HepG2 (cell line): ENCODE data around the gene TH. TPM values are rescaled to one million over a fixed set of nuclear protein-coding genes. Genes with fewer than 3 reads are reported as not detected.

Source experiments
- FLYWCH1 ChIP-seq: sonication (generic); formaldehyde crosslinking; IDR thresholded peaks from 2 replicates; pipeline ENCODE4 v1.8.1; 2023; ENCODE audit warnings: mild to moderate bottlenecking, missing genetic modification reagents
- FOXP4 ChIP-seq: sonication (generic); formaldehyde crosslinking; IDR thresholded peaks from 2 replicates; pipeline ENCODE4 v1.4.0; 2020; ENCODE audit warnings: missing genetic modification reagents
- KLF15 ChIP-seq: sonication (generic); formaldehyde crosslinking; IDR thresholded peaks from 2 replicates; pipeline ENCODE4 v1.8.1; 2023; ENCODE audit warnings: borderline replicate concordance, mild to moderate bottlenecking, inconsistent platforms, missing genetic modification reagents, mixed read lengths
- MBD4 ChIP-seq: IDR thresholded peaks from 2 replicates; pipeline ENCODE4 v1.6.1; 2012; ENCODE audit warnings: low read length, inconsistent platforms, borderline replicate concordance
- MEIS2 ChIP-seq: sonication (generic); formaldehyde crosslinking; IDR thresholded peaks from 2 replicates; pipeline ENCODE4 v1.9.0; 2021; ENCODE audit warnings: mild to moderate bottlenecking, missing genetic modification reagents
- MTERF4 ChIP-seq: sonication (generic); formaldehyde crosslinking; IDR thresholded peaks from 2 replicates; pipeline ENCODE4 v1.8.0; 2023; ENCODE audit warnings: mild to moderate bottlenecking, missing genetic modification reagents
- MTF2 ChIP-seq: sonication (generic); formaldehyde crosslinking; IDR thresholded peaks from 2 replicates; pipeline ENCODE4 v1.5.0; 2020; ENCODE audit warnings: missing genetic modification reagents, borderline replicate concordance
- NCOA2 ChIP-seq: sonication (generic); formaldehyde crosslinking; IDR thresholded peaks from 2 replicates; pipeline ENCODE4 v1.8.0; 2022; ENCODE audit warnings: inconsistent platforms
- NFE2L2 ChIP-seq: fragments of 150-350 bp; IDR thresholded peaks from 2 replicates; pipeline ENCODE4 v1.6.1; 2014; ENCODE audit warnings: low read length
- POGK ChIP-seq: sonication (generic); formaldehyde crosslinking; conservative IDR thresholded peaks from 2 replicates; pipeline ENCODE4 v1.8.0; 2022; ENCODE audit warnings: mild to moderate bottlenecking, moderate library complexity, missing genetic modification reagents
- RARA ChIP-seq: IDR thresholded peaks from 2 replicates; pipeline ENCODE4 v1.6.1; 2016; ENCODE audit warnings: missing genetic modification reagents, missing compliant biosample characterization
- RCOR2 ChIP-seq: IDR thresholded peaks from 2 replicates; pipeline ENCODE4 v1.6.1; 2016; ENCODE audit warnings: missing biosample characterization, missing genetic modification reagents
- RELA ChIP-seq: sonication (generic); formaldehyde crosslinking; IDR thresholded peaks from 2 replicates; pipeline ENCODE4 v1.4.0; 2020; ENCODE audit warnings: missing genetic modification reagents
- RFX5 ChIP-seq: IDR thresholded peaks from 2 replicates; pipeline ENCODE4 v1.6.1; 2011; ENCODE audit warnings: low read depth, low read length, improper control_type of control experiment
- SNAI1 ChIP-seq: sonication (generic); formaldehyde crosslinking; IDR thresholded peaks from 2 replicates; pipeline ENCODE4 v1.5.0; 2020; ENCODE audit warnings: mild to moderate bottlenecking, missing genetic modification reagents, borderline replicate concordance
- SRY ChIP-seq: sonication (generic); formaldehyde crosslinking; IDR thresholded peaks from 2 replicates; pipeline ENCODE4 v1.8.0; 2022; ENCODE audit warnings: mild to moderate bottlenecking, missing genetic modification reagents
- ZNF10 ChIP-seq: sonication (generic); formaldehyde crosslinking; IDR thresholded peaks from 2 replicates; pipeline ENCODE4 v1.4.0; 2020; ENCODE audit warnings: mild to moderate bottlenecking, low read depth, missing genetic modification reagents, borderline replicate concordance
- ZNF558 ChIP-seq: sonication (generic); formaldehyde crosslinking; IDR thresholded peaks from 2 replicates; pipeline ENCODE4 v1.9.0; 2022; ENCODE audit warnings: mild to moderate bottlenecking, missing genetic modification reagents, borderline replicate concordance
- ZNF567 ChIP-seq: sonication (generic); formaldehyde crosslinking; IDR thresholded peaks from 2 replicates; pipeline ENCODE4 v1.8.1; 2023; ENCODE audit warnings: mild to moderate bottlenecking, missing genetic modification reagents, borderline replicate concordance
- ZNF629 ChIP-seq: sonication (generic); formaldehyde crosslinking; conservative IDR thresholded peaks from 2 replicates; pipeline ENCODE4 v1.5.0; 2020; ENCODE audit warnings: missing genetic modification reagents
- ZNF660 ChIP-seq: sonication (generic); formaldehyde crosslinking; IDR thresholded peaks from 2 replicates; pipeline ENCODE4 v1.5.1; 2020; ENCODE audit warnings: mild to moderate bottlenecking, low read depth, missing genetic modification reagents, borderline replicate concordance
- ZNF746 ChIP-seq: sonication (generic); formaldehyde crosslinking; IDR thresholded peaks from 2 replicates; pipeline ENCODE4 v1.8.0; 2022; ENCODE audit warnings: mild to moderate bottlenecking, missing genetic modification reagents
- ZNF850 ChIP-seq: sonication (generic); formaldehyde crosslinking; conservative IDR thresholded peaks from 2 replicates; pipeline ENCODE4 v1.9.0; 2021; ENCODE audit warnings: mild to moderate bottlenecking, missing genetic modification reagents
- polyA plus RNA-seq, 8 experiments: library from polyadenylated mRNA; depleted of rRNA in 3 of 8; stranded (reverse) in 7 of 8; unstranded in 1 of 8; fragments of >200 nt; fragmentation: Illumina TruSeq in 4 of 8; extraction: Trizol in 4 of 8; gene quantifications; 2 replicates each; pipeline versions ENCODE4 v1.2.1 to v1.2.3, GENCODE V29; 2011 to 2016; ENCODE audit warnings: low read depth in 4 of 8, missing spikeins in 1 of 8, mixed read lengths in 1 of 8; ENCODE audit not compliant: insufficient read depth in 1 of 8
- total RNA-seq, 5 experiments: library from RNA; depleted of rRNA; stranded (reverse); fragments of >200 nt; fragmentation: Illumina TruSeq; extraction: Trizol; gene quantifications; 2 replicates each; pipeline ENCODE4 v1.2.3, GENCODE V29; 2016; ENCODE audit warnings: low read depth in 1 of 5
- TF ChIP-seq, protein P1 (sequence below): sonication (generic); formaldehyde crosslinking; IDR thresholded peaks from 2 replicates; pipeline ENCODE4 v1.4.0; 2020; ENCODE audit warnings: missing genetic modification reagents, mild to moderate bottlenecking, borderline replicate concordance

TH gene
- total and polyA plus RNA-seq, 2 of the 13 experiments (the other 11 are each of a cell fraction or from before 2014, with no cell fraction given), result 0.36 TPM; not detected in 1

DNA sequence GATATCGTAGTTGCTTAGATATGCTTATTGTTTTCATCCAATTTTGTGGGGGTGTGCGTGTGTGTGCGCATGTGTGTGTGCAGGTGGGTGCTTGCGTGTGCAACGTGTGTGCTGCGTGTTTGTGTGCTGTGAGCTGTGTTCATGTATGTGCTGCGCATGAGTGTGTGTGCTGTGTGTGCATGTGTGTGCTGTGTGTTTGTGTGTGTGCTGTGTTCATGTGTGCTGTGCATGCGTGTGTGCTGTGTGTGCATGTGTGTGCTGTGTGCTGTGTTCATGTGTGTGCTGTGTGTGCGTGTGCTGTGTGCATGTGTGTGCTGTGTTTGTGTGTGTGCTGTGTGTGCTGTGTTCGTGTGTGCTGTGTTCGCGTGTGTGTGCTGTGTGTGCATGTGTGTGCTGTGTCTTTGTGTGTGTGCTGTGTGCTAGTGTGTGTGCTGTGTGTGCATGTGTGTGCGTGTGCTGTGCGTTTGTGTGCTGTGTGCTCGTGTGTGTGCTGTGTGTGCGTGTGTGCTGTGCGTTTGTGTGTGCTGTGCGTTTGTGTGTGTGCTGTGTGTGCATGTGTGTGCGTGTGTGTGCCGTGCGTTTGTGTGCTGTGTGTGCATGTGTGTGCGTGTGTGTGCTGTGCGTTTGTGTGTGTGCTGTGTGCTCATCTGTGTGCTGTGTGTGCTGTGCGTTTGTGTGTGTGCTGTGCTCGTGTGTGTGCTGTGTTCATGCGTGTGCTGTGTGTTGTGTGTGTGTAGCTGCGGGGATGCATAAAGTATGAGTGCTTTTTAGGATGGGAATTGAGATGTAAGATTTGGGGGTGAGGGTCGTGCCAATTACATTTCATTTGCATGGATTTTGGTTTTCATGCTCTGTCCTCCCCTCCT is 40.0 kb downstream of the TH start (continued):
- TF ChIP-seq FOXP4 (CRISPR knock-in tag) (no peak), MTERF4 (CRISPR knock-in tag) (peak; percentile 85; the same call in 1 of the 2 replicates), ZNF567 (CRISPR knock-in tag) (0 out of 2 replicates have a peak, but pooled peaks have one; percentile 88), RCOR2 (CRISPR knock-in tag) (no peak), MTF2 (CRISPR knock-in tag) (no peak), MEIS2 (CRISPR knock-in tag) (no peak), POGK (CRISPR knock-in tag) (no peak), ZNF660 (CRISPR knock-in tag) (no peak), ZNF629 (no peak), RARA (CRISPR knock-in tag) (no peak), ZNF558 (CRISPR knock-in tag) (peak; percentile 71), NCOA2 (no peak), MBD4 (no peak), RELA (CRISPR knock-in tag) (no peak), ZNF746 (0 out of 2 replicates have a peak, but pooled peaks have one; percentile 39), SNAI1 (CRISPR knock-in tag) (no peak), NFE2L2 (no peak), FLYWCH1 (no peak), SRY (CRISPR knock-in tag) (0 out of 2 replicates have a peak, but pooled peaks have one; percentile 41), ZNF10 (CRISPR knock-in tag) (no peak), KLF15 (CRISPR knock-in tag) (no peak), ZNF850 (CRISPR knock-in tag) (no peak), RFX5 (no peak)
- TF ChIP-seq, protein P1, sequence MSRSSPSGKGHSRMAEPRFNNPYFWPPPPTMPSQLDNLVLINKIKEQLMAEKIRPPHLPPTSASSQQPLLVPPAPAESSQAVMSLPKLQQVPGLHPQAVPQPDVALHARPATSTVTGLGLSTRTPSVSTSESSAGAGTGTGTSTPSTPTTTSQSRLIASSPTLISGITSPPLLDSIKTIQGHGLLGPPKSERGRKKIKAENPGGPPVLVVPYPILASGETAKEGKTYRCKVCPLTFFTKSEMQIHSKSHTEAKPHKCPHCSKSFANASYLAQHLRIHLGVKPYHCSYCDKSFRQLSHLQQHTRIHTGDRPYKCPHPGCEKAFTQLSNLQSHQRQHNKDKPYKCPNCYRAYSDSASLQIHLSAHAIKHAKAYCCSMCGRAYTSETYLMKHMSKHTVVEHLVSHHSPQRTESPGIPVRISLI (CRISPR knock-in tag), result no peak
